C1 segment of cervical spinal cord (tissue), 14 donors: ENCODE data around the gene SLC52A3.
A peak's percentile ranks its signal among the peaks of the same experiment; 100 is the strongest.

Experiments used
- DNase-seq, 14 donors: peaks; one replicate each; lab custom pipeline; 2025; lab: John Stamatoyannopoulos, UW

Gene SLC52A3

DNA sequence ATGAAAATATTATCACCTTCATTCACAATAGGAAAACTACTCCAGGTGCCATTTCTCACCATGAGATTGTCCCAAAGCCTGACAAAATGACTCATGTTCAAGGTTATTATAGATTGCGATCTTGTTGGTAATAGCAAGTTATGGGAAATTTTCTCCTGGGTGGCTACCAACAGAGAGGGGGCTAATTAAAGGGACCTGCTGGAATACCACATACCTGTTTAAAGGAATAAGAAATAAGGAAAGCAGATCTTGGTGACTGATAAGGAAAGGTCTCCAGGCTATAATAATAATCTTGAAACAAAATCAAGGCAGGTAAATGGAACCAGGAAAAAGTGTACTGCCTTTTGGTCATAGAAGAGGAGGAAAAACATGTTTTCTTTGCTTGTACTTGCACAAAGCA is 1.4 kb downstream of the SLC52A3 start:
- no peak for DNase-seq

DNA sequence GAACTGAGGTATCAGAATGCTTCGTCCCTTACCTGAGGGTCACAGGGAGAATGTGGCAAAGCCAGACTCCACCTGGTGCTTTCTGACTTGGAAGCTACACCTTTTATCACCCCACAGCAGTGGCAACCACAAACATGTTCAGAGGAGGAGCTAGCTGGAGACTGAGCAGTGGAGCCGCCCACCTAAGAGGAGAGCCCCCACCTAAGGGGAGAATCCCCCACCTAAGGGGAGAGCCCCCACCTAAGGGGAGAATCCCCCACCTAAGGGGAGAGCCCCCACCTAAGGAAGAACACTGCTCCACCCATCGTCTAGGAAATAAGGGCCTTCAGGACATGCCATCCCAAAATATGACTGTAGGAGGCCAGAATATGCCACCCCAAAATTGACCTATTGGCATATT is 4.0 kb downstream of the SLC52A3 start:
- DNase-seq = no peak

GRCh38 chr20:761418-762381 is 6.6 kb downstream of the SLC52A3 start:
- no peak for DNase-seq

GRCh38 chr20:760751-761417 is 7.4 kb downstream of the SLC52A3 start:
- no peak for DNase-seq

DNA sequence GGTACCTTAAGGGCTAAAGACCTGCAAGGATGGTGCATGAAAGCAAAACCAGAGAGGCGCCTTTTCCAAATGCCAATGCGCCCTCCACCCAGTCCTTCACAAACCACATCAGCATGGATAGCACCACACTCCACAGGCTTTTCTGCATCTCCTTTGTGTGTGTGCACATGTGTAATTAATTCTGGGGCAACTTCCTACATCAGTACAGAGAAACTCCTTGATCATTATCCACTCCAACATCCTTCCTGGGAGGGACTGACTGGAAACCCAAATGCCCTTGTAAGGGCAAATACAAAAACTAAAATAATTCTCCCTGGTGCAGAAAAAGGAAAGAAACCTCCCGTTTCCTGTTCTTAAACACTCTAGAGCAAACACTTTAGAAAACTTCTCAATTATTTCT is 10.8 kb downstream of the SLC52A3 start:
- no peak for DNase-seq

- no peak for DNase-seq
Measured at GRCh38 chr20:755941-756340, 12.4 kb downstream of the SLC52A3 start.

GRCh38 chr20:754904-755303 is 13.4 kb downstream of the SLC52A3 start:
- DNase-seq = no peak

DNA sequence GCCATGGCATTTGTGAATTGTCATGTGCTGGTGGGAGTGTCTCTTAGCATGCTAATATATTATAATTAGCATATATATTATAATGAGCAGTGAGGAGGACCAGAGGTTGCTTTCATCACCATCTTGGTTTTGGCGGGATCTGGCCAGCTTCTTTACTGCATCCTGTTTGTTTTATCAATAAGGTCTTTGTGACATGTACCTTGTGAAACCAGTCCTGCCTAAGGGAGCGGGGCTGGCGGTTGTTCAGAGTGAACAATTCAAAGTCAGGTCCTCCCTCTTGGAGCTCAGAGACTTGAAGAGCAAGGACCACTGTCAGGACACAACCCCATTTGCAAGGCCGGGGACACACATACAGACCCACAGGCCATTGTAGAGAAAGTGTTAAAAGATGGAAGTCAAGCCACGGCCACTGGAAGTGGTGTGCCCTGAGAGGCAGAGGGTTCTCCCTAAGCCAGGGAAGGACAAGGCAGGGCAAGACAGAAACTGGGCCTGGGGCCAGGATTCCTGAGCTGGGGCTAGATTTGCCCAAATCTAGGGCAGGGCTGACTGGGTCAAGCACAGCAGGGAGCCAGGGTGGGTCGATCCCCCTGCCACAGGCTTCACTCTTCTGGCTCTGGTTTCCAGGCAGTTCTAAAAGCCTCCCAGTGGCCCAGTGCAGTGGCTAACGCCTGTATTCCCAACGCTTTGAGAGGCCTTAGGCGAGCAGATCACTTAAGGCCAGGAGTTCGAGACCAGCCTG is 14.2 kb downstream of the SLC52A3 start:
- DNase-seq = no peak

GRCh38 chr20:753136-753535 is 15.2 kb downstream of the SLC52A3 start:
- no peak for DNase-seq

DNA sequence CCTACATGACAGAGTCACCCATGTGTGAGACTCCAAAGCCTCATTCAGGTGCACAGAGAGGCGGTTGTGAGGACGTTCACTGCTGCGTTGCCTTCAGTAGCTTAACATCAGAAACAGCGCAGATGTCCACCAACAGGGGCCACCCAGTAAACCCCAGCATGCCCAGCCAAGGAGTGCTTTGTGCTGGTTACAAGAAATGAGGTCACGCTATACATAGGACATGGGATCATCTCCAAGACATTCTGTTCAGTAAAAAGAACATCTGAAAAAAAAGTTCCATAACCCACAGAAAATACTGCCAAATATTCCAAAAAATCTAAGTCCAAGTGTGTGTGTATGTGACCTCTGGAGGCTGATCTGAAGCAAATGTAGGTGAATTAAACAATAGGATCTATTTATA is 16.0 kb downstream of the SLC52A3 start:
- peak in 1 of 14 donors; percentile 3 for DNase-seq

DNA sequence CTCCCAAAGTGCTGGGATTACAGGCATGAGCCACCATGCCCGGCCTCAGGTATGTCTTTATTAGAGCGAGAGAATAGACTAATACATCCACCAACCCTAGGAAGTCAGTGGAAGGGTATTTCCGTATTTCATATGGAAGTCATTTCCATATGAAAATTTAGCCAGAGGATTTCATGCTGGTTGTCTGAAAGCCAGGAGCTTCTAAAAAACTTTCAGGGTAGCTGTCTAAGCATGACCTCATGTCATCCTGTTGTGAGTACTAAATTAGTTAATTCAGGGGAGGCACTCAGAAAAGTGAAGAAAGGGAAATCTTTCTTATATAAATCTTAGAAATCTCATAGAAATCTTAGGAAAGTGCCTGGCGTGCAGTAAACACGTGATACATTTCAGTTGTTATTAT is 16.5 kb downstream of the SLC52A3 start:
- DNase-seq = no peak

DNA sequence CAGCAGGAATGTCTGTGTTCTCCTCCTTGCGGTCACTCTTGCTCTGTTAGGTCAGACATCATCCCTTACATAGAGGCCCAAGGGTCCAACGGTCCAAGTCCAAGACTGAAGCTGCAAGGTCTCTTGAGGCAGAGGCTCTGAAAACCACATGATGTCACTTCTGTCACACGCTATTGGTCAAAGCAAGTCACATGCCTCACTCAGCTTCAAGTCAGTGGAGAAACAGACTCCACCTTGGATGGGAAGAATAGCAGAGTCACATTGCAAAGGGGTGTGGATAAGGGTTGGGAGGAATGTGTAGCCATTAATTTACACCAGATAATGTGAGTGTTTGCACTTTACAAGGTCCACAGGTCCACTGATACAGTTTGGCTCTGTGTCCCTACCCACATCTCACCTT is 17.5 kb downstream of the SLC52A3 start:
- DNase-seq = no peak

DNA sequence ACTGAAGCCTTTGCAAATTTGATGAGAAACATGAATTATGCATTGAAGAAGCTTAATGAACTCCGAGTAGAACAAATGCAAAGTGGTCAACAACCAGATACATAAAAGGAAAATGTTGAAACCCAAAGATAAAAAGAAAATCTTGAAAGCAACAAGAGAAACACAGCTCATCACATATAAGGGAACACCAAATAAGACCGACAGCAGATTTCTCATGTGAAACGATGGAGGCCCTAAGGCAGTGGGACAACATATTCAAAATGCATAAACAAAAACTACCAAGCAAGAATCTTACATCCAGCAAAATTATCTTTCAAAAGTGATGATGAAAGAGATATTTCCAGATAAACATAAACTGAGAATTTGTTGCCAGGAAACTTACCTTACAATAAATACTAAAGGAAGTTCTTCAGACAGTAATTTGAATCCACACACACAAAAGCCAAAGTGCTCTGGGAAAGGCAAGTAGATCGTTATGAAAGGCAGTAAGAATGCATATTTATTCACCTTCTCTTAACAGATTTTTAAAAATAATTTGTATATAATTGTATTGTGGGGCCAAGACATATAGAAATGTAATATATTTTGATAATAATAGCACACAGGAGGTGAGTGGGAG is 22.5 kb downstream of the SLC52A3 start:
- DNase-seq = no peak

DNA sequence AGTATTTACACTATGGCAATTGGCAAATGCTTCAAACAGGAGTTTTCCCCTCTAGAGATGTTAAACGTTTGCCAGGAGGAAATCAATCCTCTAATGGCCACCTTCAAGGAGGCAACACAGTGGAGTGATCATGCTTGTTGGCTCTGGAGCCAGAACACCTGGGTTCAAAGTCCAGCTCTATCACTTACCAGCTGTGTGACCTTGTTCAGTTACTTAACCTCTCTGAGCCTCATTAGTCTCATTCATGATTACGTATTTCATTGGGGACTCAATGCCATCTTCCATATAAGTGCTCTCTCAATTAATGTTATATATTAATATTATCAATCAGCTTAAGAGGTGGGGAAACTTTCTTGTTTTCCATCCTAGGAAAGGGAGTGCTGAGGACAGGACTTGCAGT is 26.1 kb downstream of the SLC52A3 start:
- DNase-seq = no peak

DNA sequence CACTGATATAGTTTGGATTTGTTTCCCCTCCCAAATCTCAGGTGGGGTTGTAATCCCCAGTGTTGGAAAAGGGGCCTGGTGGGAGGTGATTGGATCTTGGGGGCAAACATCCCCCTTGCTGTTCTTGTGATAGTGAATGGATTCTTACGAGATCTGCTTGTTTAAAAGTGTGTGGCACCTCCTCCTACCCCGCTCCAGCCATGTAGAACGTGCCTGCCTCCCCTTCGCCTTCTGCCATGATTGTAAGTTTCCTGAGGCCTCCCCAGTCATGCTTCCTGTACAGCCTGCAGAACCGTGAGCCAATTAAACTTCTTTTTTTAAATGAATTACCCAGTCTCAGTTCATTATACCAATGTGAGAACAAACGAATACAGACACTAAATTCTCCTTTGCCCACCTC is 26.7 kb downstream of the SLC52A3 start:
- DNase-seq = no peak

DNA sequence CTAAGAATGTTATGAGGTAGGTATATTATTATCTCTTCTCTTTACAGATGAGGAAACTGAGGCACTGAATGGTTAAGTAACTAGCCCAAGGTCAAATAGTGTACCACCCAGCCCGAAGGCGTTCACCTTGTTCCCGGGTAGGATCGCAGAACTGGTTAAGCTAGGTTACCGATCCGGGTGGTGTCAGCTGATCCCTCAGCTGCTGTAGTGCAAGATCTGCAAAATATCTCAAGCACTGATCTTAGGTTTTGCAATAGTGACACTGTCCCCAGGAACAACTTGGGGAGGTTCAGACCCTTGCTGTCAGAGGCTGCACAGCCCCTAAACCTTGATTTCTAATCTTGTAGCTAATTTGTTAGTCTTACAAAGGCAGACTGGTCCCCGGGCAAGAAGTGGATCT is 28.1 kb downstream of the SLC52A3 start:
- DNase-seq = no peak

- no peak for DNase-seq
Measured at GRCh38 chr20:739736-740135, 28.6 kb downstream of the SLC52A3 start.

- DNase-seq = no peak
Measured at GRCh38 chr20:733861-734260, 34.4 kb downstream of the SLC52A3 start.

DNA sequence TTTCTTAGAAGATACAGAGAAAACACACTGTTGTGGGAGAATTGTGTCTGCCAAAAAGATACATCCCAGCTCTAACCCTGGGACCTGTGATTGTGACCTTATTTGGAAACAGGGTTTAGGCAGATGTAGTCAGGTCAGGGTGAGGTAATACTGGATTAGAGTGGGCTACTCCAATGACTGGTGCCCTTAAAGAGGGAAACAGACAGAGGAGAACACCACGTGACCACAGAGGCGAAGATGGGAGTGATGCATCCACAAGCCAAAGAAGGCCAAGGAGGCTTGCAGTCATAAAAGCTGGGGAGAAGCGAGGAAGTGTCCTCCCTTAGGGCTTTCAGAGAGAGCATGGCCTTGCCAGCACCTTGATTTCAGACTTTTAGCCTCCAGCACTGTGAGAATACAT is 35.6 kb downstream of the SLC52A3 start:
- DNase-seq = no peak

DNA sequence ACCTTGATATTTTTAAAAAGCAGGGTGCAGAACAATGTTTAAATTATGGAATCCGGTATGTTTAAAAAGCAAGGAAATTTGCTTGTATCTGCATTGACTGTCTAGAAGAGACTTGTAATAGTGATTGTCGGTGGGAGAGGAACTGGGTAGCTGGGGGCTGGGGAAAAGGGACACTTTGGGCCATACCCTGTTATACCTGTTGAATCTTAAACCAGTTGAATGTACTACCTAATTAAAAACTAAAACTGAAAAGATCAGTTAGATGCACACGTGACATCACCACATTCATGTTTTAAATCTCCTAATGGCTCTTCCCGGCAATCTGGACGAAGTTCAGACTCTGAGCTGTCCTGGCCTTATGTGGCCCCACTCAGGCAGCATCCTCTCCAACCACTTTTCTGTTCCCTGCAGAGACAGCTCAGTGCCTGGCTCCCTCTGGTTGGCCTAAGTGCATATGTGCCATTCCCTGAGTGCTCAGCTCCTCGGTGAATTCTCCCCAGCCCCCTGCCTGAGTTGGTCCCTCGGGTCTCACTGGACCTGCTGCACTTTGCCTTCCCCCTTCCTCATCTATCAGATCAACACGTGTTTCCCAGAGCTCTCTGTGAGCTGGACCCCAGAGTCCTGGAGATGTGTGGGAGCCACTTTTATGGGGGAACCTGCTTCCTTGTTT is 36.3 kb downstream of the SLC52A3 start:
- no peak for DNase-seq

- no peak for DNase-seq
Measured at GRCh38 chr20:730005-730404, 38.3 kb downstream of the SLC52A3 start.
